Fibroblast of gingiva (primary cell): ENCODE measurements around the gene FUT6.

Experiments used
- DNase-seq: peaks from one replicate; pipeline ENCODE4 v3.0.0-alpha.2; 2011; ENCODE audit warnings: low read depth

FUT6 gene

DNA sequence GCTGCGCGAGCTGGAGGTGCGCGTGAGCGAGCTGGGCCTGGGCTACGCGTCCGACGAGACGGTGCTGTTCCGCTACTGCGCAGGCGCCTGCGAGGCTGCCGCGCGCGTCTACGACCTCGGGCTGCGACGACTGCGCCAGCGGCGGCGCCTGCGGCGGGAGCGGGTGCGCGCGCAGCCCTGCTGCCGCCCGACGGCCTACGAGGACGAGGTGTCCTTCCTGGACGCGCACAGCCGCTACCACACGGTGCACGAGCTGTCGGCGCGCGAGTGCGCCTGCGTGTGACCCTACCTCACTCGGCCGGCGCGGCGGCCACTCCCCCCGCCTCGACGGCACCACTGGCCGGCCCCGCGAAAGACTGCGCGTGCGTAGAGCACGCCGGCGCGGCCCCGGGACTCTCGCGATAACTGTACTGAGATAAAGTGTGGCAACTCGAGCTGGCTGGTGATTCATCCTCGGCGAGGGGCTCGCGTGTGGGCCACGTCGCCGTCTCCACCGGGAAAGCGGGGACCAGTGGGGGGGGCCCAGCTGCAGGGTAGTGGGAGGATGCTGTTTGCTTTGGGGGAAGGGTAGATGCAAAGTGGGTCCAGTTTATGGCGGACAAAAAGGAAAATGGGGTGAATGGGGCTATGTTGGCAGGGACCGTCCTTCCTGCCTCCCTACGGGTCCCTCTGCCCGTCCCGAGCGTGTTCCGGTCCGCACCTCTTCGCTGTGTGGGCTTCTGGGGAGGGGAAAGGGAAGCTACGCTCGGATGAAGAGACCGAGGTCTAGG, 11.4 kb downstream of the FUT6 start:
- DNase-seq: peak; percentile 87

DNA sequence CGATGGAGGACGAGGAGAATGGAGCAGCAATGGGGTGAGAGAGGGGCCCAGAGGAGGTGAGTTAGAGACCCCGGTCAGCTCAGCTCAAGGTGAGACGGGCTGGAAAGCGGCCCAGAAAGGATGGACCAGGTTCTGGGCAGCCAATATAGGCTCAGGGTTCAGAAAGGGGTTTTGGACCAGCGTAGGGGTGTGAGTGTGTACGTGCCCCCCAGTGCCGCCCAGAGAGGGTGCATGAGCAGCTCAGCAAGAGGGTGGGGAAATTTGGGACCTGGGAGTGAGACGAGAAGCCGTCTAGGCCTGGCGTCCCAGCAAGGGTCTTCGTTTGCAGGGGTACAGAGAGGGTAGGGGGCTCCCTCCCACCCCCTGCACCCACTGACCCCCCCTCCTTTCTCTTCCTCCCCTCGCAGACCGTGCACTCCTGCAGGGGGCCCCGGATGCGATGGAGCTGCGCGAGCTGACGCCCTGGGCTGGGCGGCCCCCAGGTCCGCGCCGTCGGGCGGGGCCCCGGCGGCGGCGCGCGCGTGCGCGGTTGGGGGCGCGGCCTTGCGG, 12.1 kb downstream of the FUT6 start:
- DNase-seq: no peak

DNA sequence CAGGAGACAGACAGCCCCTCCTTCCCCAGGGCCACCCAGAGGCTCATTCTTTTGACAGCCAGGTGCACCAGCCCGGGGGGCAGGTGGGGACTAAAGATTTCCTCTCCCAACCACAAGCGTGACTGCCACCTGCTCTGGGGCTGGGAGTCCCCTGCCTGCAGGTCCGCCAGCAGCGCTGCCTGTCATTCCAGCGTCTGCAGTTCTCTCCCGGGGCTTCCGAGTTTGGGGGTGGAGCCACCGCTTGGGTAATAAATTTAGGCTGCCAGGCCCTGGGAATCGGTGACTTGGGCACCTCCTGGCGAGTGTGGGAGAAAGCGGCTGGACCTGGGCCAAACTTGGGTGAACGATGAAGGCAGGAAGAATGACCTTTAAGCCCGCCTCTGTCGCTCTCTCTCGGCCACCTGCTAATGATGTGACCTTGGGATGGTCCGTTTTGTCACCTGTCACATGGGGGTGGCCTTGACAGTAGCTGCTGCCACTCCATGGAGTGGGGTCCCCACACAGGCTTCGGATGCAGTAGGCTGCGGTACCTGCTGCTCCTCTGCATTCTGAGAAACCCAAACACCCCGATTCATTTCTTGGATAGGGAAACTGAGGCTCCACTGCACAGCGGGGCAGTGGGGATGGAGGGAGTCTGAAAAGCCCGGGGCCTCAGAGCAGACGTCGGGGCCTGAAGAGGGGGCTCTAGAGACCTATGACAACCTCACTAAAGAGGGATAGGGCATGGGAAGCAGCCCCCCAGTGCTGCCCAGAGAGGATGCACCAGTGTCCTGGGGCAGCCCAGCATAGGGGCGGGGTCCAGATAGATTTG, 12.8 kb downstream of the FUT6 start:
- peak; percentile 34 for DNase-seq

DNA sequence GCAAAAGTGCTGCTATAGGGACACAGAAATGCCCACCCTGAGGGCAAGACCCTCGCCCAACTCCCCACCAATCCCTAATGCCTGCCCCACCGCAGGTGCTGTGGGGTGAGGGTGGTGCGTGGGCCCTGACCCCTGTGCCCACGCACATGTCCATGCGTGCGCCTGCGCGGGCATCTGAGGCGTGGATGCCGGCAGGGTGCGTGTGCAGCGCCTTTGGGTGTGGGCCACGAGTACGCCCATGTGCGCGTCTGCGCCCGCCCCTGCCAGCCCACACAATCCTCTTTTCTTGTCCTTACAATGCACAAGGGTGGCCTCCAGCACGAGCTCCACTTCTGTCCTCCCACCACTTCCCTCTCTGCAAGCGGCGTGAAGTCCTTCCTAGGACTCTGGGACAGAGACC, 14.3 kb downstream of the FUT6 start:
- DNase-seq: no peak

DNA sequence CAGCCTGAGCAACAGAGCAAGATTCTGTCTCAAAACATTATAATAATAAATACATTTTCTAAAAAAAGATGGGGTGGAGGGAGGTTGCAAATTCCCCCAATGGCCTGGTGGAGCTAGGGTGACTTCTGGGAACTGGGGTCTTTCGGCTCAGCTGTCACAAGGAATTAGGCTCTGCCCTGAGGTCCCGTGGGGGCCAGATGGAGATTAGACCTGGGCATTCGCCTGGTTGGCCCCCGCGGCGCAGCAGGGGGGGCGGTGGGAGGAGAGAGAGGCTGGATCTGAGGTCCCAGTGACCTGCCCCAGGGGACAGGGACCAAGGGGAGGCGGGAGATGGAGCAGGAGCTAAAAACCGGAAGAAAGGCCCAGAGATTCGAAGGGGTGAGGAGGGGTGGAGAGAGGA, 14.8 kb downstream of the FUT6 start:
- no peak for DNase-seq

DNA sequence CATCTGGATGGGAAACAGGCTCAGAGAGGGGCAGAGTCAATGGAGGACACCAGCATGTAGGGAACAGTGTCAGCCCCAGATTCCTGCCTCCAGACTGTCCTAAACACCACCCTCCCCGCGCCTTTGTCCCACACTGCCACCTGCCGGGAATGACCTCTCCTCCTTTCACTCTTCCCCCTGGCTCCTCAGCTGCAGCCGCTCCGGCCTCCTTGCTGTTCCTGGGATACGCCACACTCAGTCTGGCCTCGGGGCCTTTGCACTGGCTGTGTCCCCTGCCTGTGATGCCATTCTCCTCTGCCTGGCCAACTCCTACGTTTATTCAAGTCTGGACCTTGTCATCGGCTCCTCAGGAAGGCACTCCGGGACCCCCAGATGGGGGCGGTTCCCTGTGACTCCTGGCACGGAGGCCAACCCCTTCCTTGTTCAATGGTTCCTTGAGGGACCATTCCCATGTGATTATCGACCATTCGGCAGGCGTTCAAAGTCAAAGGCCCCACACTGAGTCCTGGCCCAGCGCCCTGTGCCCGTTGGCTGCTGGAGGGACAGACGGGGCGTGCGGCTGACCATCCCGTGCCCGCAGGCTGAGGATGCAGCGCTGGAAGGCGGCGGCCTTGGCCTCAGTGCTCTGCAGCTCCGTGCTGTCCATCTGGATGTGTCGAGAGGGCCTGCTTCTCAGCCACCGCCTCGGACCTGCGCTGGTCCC, 15.8 kb downstream of the FUT6 start:
- no peak for DNase-seq

DNA sequence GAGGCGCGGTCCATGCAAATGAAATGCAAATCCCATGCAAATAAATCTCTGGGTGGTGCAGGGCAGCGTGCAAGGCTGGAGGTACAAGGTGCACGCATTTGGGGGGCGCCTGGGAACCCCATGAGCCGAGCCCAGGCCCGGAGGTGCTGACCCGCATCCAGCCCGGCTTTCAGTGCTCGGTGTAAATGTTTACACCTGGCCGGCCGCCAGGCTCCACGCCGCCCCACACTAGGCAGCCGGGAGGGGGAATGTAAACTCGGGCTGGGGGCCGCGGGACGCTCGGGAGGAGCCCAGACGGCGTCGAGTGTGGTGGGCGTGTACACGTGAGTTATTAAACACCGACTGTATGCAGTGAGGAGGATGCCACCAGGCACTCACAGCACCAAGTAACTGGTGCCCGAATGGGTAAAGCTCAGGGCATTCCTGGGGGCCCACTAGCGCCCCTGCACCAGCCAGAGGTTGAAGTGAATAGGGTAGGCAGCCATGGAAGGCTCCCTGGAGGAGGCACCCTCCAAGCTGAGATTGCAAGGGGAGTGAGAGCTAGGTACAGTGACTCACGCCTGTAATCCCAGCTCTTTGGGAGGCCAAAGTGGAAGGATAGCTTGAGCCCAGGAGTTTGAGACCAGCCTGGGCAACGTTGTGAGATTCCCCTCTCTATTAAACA, 17.2 kb downstream of the FUT6 start:
- no peak for DNase-seq

DNA sequence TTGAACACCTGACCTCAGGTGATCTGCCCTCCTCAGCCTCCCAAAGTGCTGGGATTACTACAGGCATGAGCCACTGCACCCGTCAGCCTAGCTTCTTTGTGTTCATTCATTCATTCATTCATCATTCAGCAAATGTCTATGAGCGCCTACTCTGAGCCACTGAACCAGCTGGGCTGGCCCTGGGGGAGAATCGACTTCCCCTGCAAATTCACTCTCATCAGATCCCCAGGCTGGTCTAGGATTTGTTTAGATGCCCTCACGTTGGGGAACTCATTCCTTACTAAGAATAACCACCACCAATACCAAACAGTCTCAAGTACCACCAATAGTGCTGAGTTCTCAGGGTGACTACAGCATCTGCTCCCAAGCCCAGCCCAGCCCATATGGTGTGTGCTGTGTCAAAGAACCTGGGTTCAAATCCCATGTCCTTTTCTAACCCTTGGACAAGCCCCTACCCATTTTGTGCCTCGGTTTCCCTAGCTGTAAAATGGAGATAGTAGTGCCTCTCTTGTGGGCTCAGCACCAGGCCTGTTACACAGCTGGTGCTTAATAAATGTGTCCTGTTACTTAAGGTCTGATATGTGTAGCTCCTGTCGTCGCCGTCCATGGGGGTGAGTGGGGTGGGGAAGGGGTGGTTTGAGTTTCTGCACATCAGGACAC, 17.9 kb downstream of the FUT6 start:
- no peak for DNase-seq

DNA sequence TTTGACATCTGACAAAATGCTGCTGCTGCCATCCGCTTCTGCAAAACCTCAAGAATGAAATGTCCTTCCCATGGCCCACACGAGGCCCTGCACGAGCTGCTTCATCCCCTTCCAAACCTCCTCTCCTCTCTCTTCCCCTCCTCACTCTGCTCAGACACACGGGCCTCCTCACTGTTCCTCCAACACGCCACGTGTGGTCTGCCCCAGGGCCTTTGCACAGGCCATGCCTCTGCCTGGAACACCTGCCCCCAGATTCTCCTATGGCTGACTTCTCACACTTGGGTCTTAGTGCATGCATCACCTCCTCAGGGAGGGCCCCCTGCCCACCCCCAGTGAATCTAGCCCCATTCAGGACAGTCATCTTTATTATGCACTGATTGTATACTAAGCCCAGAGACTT, 18.7 kb downstream of the FUT6 start:
- no peak for DNase-seq

DNA sequence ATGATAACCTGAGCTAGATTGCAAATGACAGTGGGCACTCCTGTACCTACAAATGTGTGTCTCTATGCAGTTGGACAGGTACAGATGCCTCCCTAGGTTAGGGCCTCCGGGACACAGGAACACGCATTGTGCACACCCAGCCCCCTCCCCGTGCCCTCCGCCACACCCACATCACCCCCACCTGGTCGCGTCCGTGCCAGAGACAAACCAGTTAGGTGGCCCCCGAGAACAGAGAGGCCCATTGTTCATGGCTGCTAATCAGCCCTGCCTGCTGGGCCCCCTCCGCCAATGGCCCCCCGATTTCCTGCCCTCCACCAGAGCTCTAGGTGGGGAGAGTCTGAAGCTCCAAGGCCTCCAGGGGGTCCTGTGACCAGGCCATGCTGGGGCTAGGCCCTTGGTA, 20.9 kb downstream of the FUT6 start:
- no peak for DNase-seq

DNA sequence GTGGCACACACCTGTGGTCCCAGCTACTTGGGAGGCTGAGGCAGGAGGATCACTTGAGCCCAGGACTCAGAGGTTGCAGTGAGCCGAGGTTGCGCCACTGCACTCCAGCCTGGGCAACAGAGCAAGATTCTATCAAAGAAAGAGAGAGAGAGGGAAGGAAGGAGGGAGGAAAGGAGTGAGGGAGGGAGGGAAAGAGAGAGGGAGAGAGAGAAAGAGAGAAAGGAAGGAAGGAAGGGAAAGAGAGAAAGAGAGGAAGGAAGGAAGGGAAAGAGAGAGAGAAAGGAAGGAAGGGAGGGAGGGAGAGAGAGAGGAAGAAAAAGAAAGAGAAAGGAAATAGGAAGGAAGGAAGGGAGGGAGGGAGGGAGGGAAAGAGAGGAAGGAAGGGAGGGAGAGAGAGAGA, 22.3 kb downstream of the FUT6 start:
- no peak for DNase-seq

DNA sequence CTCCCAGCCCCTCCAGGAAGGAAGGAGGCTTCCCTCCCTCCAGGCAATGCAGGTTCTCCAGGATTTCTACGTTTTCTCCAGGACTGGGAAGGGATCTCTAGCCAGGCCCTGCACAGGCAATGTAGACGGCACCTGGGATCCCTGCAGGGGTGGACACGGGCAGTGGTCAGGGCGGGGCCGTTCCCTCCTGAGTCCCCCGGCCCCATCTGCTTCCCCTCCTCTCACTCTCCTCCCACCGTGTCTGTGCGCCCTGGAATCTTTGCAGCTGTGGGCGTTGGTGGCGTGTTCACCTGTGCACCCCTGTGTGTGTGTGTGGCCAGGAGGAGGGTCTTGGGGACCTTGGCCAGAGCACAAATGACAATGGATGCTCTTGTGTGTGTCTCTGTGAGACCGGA, 24.7 kb downstream of the FUT6 start:
- DNase-seq: no peak

DNA sequence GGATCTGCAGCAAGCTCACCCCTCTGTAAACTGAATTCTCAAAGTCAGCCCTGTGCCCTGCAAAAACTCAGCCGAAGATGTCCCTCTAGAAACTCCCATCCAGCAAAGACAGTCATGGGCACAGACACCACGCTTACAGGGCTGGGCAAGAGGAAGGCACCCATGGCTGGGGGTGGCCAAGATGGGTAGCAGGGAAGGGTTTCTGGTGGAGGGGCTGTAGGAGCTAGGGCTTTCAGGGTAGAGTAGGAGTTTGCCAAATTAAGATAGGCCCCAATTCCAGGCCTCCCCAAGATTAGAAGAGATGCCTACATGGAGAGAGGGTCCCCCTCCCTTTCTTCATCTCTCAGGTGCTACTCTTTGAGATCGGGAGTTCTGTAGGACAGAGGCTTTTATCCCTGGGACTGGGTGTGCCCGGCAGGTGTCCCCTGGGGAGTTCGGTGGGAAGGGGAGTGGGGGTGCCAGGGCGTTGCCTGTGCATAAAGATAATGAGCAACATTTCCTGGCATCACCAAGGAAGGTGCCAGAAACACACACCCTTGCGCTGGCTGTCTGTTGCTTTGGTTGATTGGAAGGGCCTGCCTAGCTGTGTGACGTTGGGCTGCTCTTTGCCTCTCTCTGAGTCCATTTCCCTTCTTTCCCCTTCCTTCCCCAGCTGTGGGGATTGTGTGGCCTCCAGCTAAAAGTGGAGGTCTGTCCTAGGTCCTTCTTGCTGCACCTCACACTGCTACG, 25.2 kb downstream of the FUT6 start:
- DNase-seq: no peak

DNA sequence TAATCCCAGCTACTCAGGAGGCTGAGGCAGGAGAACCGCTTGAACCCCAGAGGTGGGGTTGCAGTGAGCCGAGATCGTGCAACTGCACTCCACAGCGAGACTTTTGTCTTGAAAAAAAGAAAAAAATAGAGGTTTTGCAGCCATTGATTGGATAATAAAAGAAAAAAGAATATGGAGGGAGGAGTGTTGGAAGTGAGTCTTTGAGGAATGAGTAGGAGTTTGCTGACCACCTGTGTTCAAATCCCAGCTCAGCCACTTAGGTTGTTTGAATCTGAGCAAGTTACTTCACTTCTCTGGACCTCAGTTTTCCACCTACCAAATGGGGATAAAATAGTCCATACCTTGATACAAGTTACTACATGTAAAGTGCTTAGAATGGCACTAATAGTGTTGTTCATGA, 28.4 kb downstream of the FUT6 start:
- no peak for DNase-seq

DNA sequence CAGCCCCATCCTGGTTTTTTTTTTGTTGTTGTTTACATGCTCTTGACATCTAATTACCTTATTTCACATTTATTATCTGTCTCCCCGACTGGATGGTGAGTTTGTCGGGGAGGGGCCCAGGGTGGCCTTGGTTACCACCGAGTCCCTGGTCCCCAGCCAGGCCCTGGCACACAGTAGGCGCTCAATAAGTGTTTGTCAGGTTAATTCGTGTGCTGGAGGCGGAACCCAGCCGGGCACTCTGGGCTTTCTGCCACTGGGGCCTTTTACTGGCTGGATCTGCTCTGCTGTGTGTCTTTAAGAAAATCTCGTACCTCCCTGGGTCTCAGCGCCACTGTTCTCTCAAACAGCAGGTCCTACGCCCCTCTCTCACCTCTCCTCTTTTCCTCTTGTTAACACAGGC, 30.0 kb downstream of the FUT6 start:
- DNase-seq: no peak

DNA sequence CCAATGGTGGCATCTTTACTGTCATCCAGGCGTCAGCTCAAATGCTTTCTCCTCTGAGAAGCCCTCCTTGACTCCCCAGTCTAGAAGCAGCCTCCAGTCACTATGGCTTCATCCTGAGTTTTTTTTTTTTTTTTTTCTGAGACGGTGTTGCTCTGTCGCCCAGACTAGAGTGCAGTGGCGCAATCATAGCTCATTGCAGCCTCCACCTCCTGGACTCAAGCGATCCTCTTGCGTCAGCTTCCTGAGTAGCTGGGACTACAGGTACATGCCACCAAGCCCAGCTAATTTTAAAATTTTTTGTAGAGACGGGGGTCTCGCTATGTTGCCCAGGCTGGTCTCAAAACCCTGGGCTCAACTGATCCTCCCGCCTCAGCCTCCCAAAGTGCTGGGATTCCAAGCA, 30.4 kb downstream of the FUT6 start:
- no peak for DNase-seq

DNA sequence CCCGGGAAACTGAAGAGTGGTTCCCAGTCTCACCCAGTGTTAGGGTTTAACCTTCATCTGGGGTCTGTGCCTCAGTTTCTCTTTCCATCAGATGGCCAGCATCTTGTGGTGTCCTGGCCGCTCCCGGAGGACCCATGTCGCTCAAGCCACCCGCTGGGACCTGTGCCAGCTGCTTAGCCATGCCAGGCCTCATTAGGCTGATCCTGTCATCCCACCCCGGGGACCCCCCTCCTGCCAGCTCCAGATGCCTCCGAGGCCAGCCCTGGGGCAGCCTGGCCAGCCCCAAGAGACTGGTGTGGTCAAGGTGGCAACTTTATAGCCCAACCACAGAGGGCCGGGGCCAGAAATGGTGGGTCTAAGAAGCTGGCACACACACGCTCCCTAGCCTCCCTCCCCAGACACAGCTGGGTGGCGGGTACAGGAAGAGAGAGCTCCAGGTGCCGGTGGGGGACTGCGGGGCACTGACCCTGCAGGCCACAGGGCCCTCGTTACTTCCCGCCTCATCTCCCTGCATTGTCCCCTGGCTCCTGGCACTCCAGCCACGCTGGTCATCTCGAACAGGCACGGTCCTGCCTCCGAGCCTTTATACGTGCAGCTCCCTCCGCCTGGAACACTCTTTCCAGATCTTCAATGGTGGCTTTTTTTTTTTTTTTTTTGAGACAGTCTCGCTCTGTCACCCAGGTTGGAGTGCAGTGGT, 31.2 kb downstream of the FUT6 start:
- DNase-seq: no peak

DNA sequence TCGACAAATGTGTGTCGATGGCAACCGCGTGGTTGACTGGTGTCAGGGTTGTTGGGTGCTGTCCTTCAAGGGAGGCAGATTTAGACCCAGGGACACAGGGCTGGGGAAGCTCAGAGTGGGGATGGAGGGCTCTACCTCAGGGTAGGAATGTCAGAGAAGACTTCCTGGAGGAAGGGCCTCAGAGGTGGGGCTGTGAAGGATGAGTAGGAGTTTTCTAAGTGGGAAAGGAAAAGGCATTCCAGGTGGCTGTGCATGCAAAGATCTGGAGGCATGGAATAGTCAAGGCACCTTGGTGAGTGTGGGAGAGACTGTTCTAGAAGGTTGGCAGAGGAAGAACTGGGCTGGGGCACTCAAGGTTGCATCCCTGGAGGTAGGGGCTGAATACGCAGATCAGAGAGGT, 32.6 kb downstream of the FUT6 start:
- no peak for DNase-seq

DNA sequence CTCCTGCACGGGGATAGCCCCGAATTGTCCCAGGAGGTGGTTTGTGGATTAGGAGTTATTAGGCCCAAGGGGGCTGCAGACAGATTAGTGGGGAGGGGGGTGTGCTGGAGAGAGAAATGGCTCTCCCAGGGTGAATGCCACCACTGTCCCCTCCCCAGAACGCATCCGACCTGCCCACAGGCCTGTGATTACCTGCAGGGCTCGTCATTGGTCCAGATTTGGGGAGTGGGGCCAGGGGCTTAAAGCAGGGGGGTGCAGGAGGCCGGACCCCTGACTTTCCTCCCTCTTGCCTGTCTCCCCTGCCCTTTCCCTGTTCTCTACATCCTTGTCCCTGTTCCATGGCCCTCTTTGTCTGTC, 33.4 kb downstream of the FUT6 start:
- no peak for DNase-seq

DNA sequence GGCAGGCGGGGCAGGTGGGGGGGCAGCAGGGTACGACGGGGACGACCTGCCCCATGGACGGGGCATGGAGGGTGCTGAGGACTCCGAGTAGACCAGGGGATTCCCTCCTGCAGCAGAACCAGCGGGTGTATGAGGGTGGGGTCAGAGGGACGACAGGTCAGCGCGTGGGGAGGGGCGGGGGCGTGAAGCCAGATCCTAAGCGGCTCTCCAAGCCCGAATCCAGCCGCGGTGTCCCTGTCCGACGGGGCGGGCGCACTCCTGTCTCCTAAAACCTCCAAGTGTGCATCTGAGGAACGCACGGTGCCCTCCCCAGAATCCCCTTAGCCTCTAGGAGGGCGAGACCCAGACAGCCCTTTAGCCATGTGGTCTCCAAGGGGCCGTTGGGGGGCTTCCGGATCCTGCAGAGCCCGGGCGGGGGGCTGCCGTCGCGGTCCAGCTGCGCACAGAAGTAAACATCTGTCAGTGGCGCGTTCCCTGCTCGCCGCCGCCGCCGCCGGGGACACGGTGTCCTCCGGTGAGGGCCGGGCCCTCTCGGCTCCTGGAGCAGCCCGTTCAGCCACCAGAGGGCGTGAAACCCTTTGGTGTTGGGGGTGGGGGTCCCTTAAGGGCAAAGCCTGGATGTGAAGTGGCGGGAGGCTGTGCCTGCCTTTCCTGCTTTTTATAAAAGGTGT, 33.9 kb downstream of the FUT6 start:
- peak; percentile 21 for DNase-seq
